ELF-1 (cell line): ENCODE results near the gene RAB30.
"Not testable (repeated sequence)": the region's sequence is repeated elsewhere in the genome, so short reads cannot be mapped to it uniquely, and the experiment has no call there.

ENCODE experiments used
- DNase-seq: peaks from one replicate; pipeline ENCODE4 v3.0.0-alpha.2; 2016; ENCODE audit warnings: low read depth, low spot score

The RAB30 gene

DNA sequence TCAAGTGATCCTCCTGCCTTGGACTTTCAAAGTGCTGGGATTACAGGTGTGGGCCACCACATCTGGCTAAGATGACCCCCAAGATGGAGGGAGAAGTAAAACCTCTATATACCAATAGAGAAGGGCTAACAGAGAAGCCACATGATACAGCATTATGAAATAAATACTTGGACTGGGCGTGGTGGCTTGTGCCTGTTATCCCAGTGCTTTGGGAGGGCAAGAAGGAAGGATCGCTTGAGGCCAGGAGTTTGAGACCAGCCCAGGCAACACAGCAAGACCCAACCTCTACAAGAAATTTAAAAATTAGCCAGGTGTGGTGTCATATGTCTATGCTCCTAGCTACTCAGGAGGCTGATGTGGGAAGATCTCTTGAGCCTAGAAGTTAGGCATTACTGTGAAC lies 61.7 kb downstream of the RAB30 start:
- DNase-seq: no peak

GRCh38 chr11:83009136-83009535 lies 62.6 kb downstream of the RAB30 start:
- DNase-seq: not testable (repeated sequence)

DNA sequence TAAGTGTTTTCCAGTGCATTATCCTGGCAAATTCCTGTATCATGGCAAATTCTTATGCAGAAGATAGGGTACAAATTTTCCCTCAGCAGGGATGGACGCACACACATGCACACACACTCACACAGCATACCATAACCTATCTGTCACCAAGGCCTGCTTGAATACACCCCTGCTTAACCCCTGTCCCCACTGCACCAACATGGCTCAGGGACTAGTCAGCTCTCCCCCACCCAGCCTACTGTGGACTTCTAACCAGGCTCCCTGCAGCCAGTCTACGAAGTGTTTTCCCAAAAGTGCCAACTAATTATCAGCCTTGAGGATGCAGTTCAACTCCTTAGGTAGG lies 63.1 kb downstream of the RAB30 start:
- DNase-seq: no peak

DNA sequence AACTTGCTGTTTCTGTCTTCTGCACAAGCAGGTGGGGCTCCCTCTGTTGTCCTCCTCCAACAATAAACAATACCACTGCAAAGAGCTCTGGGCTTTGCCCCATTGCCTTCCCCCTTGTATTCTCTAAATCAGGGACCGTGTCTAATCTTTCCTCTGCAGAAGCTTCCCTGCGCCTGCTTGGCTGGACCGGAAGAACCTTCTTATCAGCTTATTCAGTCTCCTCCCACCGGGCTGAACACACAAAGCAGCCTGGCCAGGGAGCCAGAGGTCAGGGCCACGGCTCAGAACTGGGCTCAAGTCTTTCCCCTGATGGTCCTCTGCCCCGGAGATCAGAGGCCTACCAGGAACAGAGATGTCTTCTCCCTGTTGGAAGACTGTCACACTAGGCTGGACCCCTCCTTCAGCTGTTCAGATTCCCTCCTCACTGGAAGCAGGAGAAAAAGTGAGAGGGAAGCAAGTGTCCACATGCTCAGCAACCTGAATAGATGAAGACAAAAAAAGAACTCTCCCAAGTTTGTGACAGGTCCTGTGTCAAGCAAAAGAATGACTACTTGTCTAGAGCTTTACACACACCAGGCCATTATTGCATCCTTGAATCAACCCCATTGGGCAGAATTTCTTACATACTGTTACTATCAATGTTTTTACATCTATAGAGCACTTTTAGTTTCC lies 63.7 kb downstream of the RAB30 start:
- DNase-seq: peak; percentile 80

GRCh38 chr11:83007477-83007876 lies 64.2 kb downstream of the RAB30 start:
- DNase-seq: no peak

DNA sequence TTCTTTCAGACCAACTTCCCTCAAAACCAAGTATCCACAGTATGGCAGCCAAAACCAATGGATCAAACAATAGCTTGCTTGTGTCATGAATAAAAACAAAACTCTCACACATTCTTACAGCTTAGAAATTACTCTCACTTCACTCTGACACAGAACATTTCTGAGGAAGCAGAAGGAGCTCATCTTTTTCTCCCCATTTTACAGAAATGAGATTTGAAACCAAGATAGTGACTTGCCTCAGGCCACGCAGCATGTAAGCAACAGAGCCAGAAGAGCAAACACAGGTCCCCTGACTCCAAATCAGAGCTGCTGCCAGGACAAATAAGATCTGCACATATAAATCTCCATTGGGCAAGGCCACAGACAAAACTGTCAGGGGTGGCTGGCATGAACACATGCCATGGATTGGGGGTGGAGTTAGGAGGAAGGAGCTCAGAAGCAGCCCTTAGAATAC lies 64.8 kb downstream of the RAB30 start:
- no peak for DNase-seq

- no peak for DNase-seq
Observed at GRCh38 chr11:83004746-83005556, 66.7 kb downstream of the RAB30 start.

GRCh38 chr11:83002522-83002921 lies 69.2 kb downstream of the RAB30 start:
- no peak for DNase-seq

GRCh38 chr11:83002053-83002452 lies 69.6 kb downstream of the RAB30 start:
- DNase-seq: peak; percentile 71

GRCh38 chr11:83000381-83000780 lies 71.3 kb downstream of the RAB30 start:
- no peak for DNase-seq

- DNase-seq: no peak
Observed at GRCh38 chr11:82999232-82999631, 72.5 kb downstream of the RAB30 start.

DNA sequence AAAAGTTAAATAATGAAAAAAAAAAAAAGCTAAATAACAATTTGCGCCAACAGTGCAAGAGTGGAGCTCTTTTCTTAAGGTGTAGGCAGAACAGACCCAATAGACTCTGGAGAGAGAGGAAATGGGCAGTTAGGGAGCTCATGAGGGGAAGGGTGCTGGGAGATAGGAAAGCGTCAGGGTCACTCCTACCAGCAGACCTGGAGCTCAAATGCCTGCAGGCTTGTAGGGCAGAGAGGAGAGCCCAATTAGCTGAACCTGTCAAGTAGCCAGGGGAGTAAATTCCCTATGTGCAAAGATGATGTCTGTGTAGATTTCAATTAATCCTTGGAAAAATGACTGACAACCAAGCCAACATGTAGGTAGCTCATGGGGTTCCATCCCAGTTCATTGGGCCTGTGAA lies 73.0 kb downstream of the RAB30 start:
- peak; percentile 34 for DNase-seq

GRCh38 chr11:82996966-82997606 lies 74.6 kb downstream of the RAB30 start:
- DNase-seq: peak; percentile 44

DNA sequence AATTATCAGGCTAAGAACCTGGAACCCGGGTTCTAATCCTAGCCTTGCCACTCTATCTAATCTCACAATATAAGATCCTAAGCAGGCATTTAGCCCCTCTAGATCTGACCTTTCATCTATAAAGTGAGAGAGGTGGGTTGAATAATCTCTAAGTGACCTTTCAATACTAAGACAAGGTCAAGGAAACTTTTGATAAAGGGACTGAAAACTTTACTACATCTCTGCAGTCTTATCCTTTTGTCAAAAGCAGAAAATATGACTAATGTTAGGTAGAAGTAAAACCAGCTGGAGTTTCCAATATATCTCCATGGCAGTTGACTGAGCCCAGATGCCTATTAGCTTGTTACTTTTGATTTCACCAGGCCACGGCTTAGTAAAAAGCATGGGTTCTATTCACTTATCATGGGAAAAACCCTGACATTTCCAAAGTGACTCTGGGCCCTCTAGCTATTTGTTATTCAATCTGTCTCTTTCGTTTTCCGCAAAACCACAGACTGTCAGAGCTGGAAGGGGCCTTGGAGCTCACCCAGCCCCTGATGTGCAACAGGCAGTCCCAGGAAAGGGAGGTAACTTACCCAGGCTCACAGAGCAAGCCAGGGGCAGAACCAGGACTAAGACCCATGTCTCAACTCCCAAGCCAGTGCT lies 75.8 kb downstream of the RAB30 start:
- peak; percentile 29 for DNase-seq

DNA sequence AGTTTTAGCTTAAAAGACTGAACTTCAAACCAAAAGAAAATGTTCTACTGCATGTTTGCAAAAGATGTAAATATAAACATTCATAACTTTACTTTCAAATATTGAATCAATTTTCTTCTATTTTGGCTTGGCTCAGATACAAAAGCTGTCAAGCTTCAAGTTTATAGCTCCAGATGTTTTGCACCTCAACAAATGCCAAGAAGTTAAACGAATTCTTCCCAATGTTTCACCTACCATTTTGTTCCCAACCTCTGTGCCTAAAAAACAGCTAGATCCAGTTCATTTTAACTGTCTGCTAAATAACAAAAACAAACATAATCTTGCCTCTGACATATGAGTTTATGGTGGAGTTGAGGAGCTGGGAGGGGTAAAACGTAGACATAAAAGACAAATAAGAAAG lies 76.5 kb downstream of the RAB30 start:
- no peak for DNase-seq

DNA sequence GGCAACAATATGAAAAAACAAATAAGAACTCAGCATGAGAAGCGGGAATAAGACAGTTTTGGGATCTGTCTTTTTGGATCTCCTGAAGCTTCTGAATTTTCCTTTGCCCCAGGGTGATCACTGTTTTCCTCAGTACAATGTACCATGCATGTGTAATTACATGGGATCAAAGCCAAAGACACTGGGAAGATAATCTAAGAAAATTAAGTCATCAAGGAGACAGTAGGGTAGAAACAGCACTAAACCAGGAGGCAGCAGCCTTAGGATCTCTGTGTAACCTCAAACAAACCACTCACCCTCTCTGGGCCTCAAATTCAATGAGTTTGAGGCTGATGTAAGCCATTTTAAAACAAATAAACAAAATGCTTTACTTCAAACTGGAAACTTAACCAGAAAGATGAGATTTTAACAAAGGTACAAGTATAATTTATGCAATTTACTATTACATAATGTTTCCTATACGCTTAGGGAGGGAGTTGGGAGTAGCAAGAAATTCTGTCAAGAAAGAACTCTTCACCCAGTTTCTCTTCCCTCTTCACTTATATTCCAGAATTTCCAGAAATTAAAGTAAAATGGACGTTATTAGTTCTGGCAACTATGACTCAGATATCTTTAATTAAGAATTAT lies 77.0 kb downstream of the RAB30 start:
- no peak for DNase-seq

GRCh38 chr11:82992223-82992622 lies 79.5 kb downstream of the RAB30 start:
- DNase-seq: no peak

DNA sequence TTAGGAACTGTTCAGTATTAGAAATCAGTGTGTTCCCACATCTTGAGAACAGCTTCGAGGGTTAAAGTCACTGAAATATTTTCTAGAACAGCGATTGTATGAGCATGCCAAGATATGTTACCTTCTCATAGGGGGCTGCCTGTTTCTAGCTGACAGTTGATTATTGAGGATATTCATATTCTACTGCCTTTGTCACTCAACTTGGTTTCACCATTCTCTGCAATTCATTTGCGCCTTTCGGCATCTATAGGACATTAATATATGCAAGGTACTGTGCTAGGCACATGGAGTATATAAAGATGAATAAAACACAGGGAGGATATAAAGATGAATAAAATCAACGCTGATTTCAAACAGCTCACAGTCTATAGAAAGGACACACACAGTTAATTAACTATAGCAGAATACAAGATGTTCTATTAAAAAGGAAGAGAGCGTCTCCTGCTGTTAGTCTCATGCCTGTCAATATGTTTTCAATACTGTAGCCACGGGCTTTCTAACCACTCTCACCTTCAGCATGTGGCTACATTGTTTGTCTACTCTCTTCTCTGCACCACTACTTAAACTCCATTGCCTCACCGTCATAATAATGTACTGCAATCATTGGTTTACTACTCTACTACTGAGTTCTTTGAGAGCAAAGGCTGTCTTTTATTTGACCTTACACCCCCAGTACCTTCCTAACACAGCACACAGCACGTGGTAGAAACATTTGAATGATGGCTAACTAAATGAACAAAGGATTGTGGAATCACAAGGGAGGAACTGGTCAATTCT lies 81.9 kb downstream of the RAB30 start:
- no peak for DNase-seq

DNA sequence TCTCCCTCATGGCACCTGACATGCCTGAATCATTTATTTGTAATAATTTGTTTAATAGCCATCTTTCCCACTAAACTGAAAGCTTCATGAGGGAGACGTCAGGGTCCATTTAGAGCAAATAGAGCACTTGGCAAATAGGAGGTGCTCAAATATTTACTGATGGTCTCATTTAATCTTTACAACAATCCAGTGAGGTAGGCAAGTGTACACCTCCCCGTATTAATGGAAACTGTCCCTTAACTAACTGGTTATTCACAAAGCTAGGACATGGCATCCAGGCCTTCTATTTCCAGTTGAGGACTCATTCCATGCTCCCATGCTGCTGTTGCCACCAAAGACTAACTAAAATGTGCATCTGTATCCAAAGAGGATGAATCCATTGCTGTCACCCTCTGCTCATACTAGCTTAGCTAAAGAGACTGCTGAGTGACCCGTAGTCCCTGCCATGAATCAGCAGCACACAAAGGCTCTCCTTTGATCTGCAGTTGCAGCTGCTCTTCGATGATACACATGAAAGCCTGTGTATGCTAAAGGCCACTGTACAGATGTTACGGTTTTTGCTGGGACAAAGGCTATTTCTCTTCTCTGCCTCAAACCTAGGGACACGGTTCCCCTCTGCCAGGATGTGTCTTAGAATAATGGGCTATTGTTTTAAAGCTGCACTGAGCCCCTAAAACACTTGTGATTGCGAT lies 82.6 kb downstream of the RAB30 start:
- DNase-seq: no peak

DNA sequence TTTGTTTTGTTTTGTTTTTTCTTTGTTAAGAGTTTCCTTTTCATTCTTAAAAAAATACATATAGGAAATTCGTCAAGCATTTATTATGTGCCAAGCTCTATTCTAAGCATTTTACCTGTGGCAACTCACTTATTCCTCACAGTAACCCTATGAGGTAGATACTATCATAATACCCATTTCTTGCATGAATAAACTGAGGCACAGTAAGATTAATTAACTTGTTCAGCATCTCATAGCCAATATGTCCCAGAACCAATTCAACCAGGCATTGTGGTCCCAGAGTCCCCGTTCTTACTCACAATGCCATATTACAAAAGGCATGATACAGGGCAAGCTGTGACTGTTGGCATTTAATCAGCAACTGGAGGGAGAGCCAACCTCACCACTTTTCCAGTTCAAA lies 83.7 kb downstream of the RAB30 start:
- no peak for DNase-seq
